Ectodermal cell (in vitro differentiated cells): ENCODE results near the gene ST8SIA6.

Experiments used
- H3K27ac ChIP-seq: 2 replicates; pipeline ENCODE4 v1.7.0; 2013; ENCODE audit warnings: mild to moderate bottlenecking, low read depth, low read length; ENCODE audit not compliant: insufficient read depth, poor library complexity, severe bottlenecking
- H3K27me3 ChIP-seq: 2 replicates; pipeline ENCODE4 v1.7.0; 2013; ENCODE audit warnings: mild to moderate bottlenecking, low read length; ENCODE audit not compliant: insufficient read depth, control insufficient read depth, poor library complexity, severe bottlenecking
- H3K36me3 ChIP-seq: one replicate; pipeline ENCODE4 v1.7.0; 2013; ENCODE audit warnings: low read length; ENCODE audit not compliant: control insufficient read depth, insufficient read depth
- H3K4me1 ChIP-seq: one replicate; pipeline ENCODE4 v1.7.0; 2013; ENCODE audit warnings: low read length; ENCODE audit not compliant: control insufficient read depth, insufficient read depth
- H3K4me3 ChIP-seq: 2 replicates; pipeline ENCODE4 v1.7.0; 2013; ENCODE audit warnings: low read depth, low read length, control low read depth; ENCODE audit not compliant: insufficient read depth
- H3K9me3 ChIP-seq: 2 replicates; pipeline ENCODE4 v1.7.0; 2013; ENCODE audit warnings: mild to moderate bottlenecking, low read length, moderate library complexity; ENCODE audit not compliant: control insufficient read depth
- WGBS, 2 experiments: methylation state at CpG; one replicate each; pipeline ENCODE4 v1.1.7; 2013; ENCODE audit warnings: missing lambda C conversion rate in 2 of 2; 5-methylcytosine and 5-hydroxymethylcytosine counted together

Gene ST8SIA6

GRCh38 chr10:17394854-17395253 is 59.5 kb downstream of the ST8SIA6 start:
- Histone ChIP-seq H3K36me3 (no peaks in the 10 kb centered on the region), H3K4me1 (no peaks in the 10 kb centered on the region), H3K9me3 (no peaks in the 10 kb centered on the region), H3K4me3 (no peak overlapping the region), H3K27ac (no peak overlapping the region), H3K27me3 (no peaks in the 10 kb centered on the region)
- 94 to 100% methylated on average over 5 to 6 of the region's 6 CpGs for WGBS, 2 experiments

GRCh38 chr10:17387861-17388503 is 66.4 kb downstream of the ST8SIA6 start:
- H3K9me3 ChIP-seq: peaks cover 2% of the 10 kb centered on the region
- no peak overlapping the region for H3K4me3 ChIP-seq
- H3K36me3 ChIP-seq: no peaks in the 10 kb centered on the region
- H3K4me1 ChIP-seq: peaks cover 10% of the 10 kb centered on the region
- 46 to 61% methylated on average over 5 to 6 of the region's 6 CpGs for WGBS, 2 experiments
- no peak overlapping the region for H3K27ac ChIP-seq
- no peaks in the 10 kb centered on the region for H3K27me3 ChIP-seq

GRCh38 chr10:17386616-17387075 is 67.7 kb downstream of the ST8SIA6 start:
- Histone ChIP-seq H3K4me1 (peaks cover 10% of the 10 kb centered on the region), H3K36me3 (no peaks in the 10 kb centered on the region), H3K27me3 (no peaks in the 10 kb centered on the region), H3K9me3 (peaks cover 2% of the 10 kb centered on the region), H3K27ac (no peak overlapping the region), H3K4me3 (no peak overlapping the region)
- 95% methylated on average over 15 of the region's 15 CpGs for WGBS, 2 experiments

GRCh38 chr10:17386021-17386420 is 68.4 kb downstream of the ST8SIA6 start:
- Histone ChIP-seq H3K4me3 (no peak overlapping the region), H3K27ac (no peak overlapping the region), H3K4me1 (peaks cover 10% of the 10 kb centered on the region), H3K36me3 (no peaks in the 10 kb centered on the region), H3K27me3 (no peaks in the 10 kb centered on the region), H3K9me3 (peaks cover 2% of the 10 kb centered on the region)
- 92 to 95% methylated on average over 18 of the region's 18 CpGs for WGBS, 2 experiments

GRCh38 chr10:17385066-17385465 is 69.3 kb downstream of the ST8SIA6 start:
- Histone ChIP-seq H3K9me3 (peaks cover 2% of the 10 kb centered on the region), H3K27ac (no peak overlapping the region), H3K4me3 (no peak overlapping the region), H3K4me1 (peaks cover 10% of the 10 kb centered on the region), H3K36me3 (no peaks in the 10 kb centered on the region), H3K27me3 (no peaks in the 10 kb centered on the region)
- WGBS, 2 experiments: 85% methylated on average over 6 of the region's 6 CpGs

GRCh38 chr10:17383801-17384555 is 70.4 kb downstream of the ST8SIA6 start:
- H3K4me1 ChIP-seq: peaks cover 10% of the 10 kb centered on the region
- no peaks in the 10 kb centered on the region for H3K36me3 ChIP-seq
- WGBS, 2 experiments: 96% methylated on average over 5 to 7 of the region's 7 CpGs
- H3K27ac ChIP-seq: no peak overlapping the region
- H3K27me3 ChIP-seq: no peaks in the 10 kb centered on the region
- no peak overlapping the region for H3K4me3 ChIP-seq
- peaks cover 2% of the 10 kb centered on the region for H3K9me3 ChIP-seq

GRCh38 chr10:17381502-17382142 is 72.8 kb downstream of the ST8SIA6 start:
- 88 to 94% methylated on average over 3 of the region's 4 CpGs for WGBS, 2 experiments
- H3K27ac ChIP-seq: no peak overlapping the region
- no peak overlapping the region for H3K4me3 ChIP-seq
- H3K27me3 ChIP-seq: no peaks in the 10 kb centered on the region
- H3K9me3 ChIP-seq: peaks cover 2% of the 10 kb centered on the region
- H3K4me1 ChIP-seq: no peaks in the 10 kb centered on the region
- no peaks in the 10 kb centered on the region for H3K36me3 ChIP-seq

- Histone ChIP-seq H3K27ac (no peak overlapping the region), H3K4me1 (no peaks in the 10 kb centered on the region)
- 94 to 98% methylated on average over 3 to 5 of the region's 5 CpGs for WGBS, 2 experiments
Observed at GRCh38 chr10:17380888-17381287, 73.5 kb downstream of the ST8SIA6 start.

GRCh38 chr10:17380016-17380415 is 74.4 kb downstream of the ST8SIA6 start:
- Histone ChIP-seq H3K27me3 (no peaks in the 10 kb centered on the region), H3K9me3 (no peaks in the 10 kb centered on the region), H3K4me1 (no peaks in the 10 kb centered on the region), H3K4me3 (no peak overlapping the region), H3K36me3 (no peaks in the 10 kb centered on the region), H3K27ac (no peak overlapping the region)
- WGBS, 2 experiments: 84 to 93% methylated on average over 1 of the region's 1 CpG

More at GRCh38 chr10:17380888-17381287, 73.5 kb downstream of the ST8SIA6 start:
- peaks cover 1% of the 10 kb centered on the region for H3K9me3 ChIP-seq
- H3K27me3 ChIP-seq: no peaks in the 10 kb centered on the region
- H3K36me3 ChIP-seq: no peaks in the 10 kb centered on the region
- H3K4me3 ChIP-seq: no peak overlapping the region

- 89 to 90% methylated on average over 6 of the region's 6 CpGs for WGBS, 2 experiments
- Histone ChIP-seq H3K4me1 (no peaks in the 10 kb centered on the region), H3K9me3 (no peaks in the 10 kb centered on the region), H3K36me3 (no peaks in the 10 kb centered on the region), H3K27me3 (no peaks in the 10 kb centered on the region), H3K4me3 (no peak overlapping the region), H3K27ac (no peak overlapping the region)
Observed at GRCh38 chr10:17379151-17379690, 75.2 kb downstream of the ST8SIA6 start.
